SK-N-SH (cell line): Measurements from ENCODE around the gene CRTC1. TPM values are rescaled to one million over a fixed set of nuclear protein-coding genes. Genes with fewer than 3 reads are reported as not detected.

Source experiments
- CTCF ChIA-PET: fragments of 300-600, 350-600 bp; formaldehyde crosslinking; extraction: SDS; loops from one replicate; lab custom pipeline; 2021; lab: Yijun Ruan, JAX
- POLR2A ChIA-PET: fragments of 350-600 bp; sonication (Branson Sonifier 250); formaldehyde crosslinking; extraction: SDS; loops from one replicate; lab custom pipeline; 2020; ENCODE audit warnings: antibody characterized with exemption, inconsistent platforms; lab: Yijun Ruan, JAX
- DNase-seq: peaks from one replicate; pipeline ENCODE4 v3.0.0; 2012
- H2AFZ ChIP-seq: fragments of 200-600 bp; sonication (generic); 2 replicates; pipeline ENCODE4 v1.8.1; 2016; ENCODE audit warnings: antibody characterized with exemption, mild to moderate bottlenecking, low read depth
- H3F3A ChIP-seq: fragments of 200-600 bp; sonication (generic); replicated peaks from 2 replicates; pipeline ENCODE3; 2016; ENCODE audit warnings: antibody characterized with exemption, mild to moderate bottlenecking; ENCODE audit not compliant: insufficient read depth
- H3K27ac ChIP-seq, 2 experiments: fragments of 200-500 bp in 1 of 2; fragments of 200-600 bp in 1 of 2; sonication (Bioruptor generic) in 1 of 2; sonication (generic), shearing (Covaris generic) in 1 of 2; 2 replicates each; pipeline versions ENCODE4 v1.5.1 to v1.6.1; 2014 to 2016; ENCODE audit warnings: low read depth in 2 of 2, inconsistent platforms in 1 of 2, low read length in 1 of 2, mild to moderate bottlenecking in 1 of 2, mixed read lengths in 1 of 2
- H3K27me3 ChIP-seq: fragments of 200-600 bp; sonication (generic), shearing (Covaris generic); 2 replicates; pipeline ENCODE4 v1.6.1; 2016; ENCODE audit warnings: mixed run types; ENCODE audit not compliant: insufficient read depth
- H3K36me3 ChIP-seq, 2 experiments: fragments of 200-500 bp in 1 of 2; fragments of 200-600 bp in 1 of 2; sonication (Bioruptor generic) in 1 of 2; sonication (generic) in 1 of 2; replicated peaks in 1 of 2; 2 replicates each; pipeline versions ENCODE3 to v1.5.1; 2014 to 2016; ENCODE audit warnings: low read length in 1 of 2, mild to moderate bottlenecking in 1 of 2; ENCODE audit not compliant: insufficient read depth in 2 of 2, control insufficient read depth in 1 of 2
- H3K4me1 ChIP-seq, 2 experiments: fragments of 200-500 bp in 1 of 2; fragments of 200-600 bp in 1 of 2; sonication (Bioruptor generic) in 1 of 2; sonication (generic), shearing (Covaris generic) in 1 of 2; 2 replicates each; pipeline versions ENCODE4 v1.5.1 to v1.6.1; 2014 to 2016; ENCODE audit warnings: low read depth in 1 of 2, low read length in 1 of 2, mixed run types in 1 of 2; ENCODE audit not compliant: insufficient read depth in 2 of 2, control insufficient read depth in 1 of 2
- H3K4me2 ChIP-seq: fragments of 200-600 bp; sonication (generic), shearing (Covaris generic); 2 replicates; pipeline ENCODE4 v1.6.1; 2017; ENCODE audit warnings: mixed run types
- H3K4me3 ChIP-seq, 2 experiments: fragments of 200-500 bp in 1 of 2; fragments of 200-600 bp in 1 of 2; sonication (Bioruptor generic) in 1 of 2; sonication (generic), shearing (Covaris generic) in 1 of 2; 2 replicates each; pipeline versions ENCODE4 v1.5.1 to v1.8.1; 2014 to 2016; ENCODE audit warnings: low read depth in 2 of 2, inconsistent platforms in 1 of 2, low read length in 1 of 2, mild to moderate bottlenecking in 1 of 2, mixed read lengths in 1 of 2, moderate library complexity in 1 of 2
- H3K79me2 ChIP-seq: fragments of 200-600 bp; sonication (generic); 2 replicates; pipeline ENCODE4 v1.8.1; 2017; ENCODE audit warnings: mild to moderate bottlenecking; ENCODE audit not compliant: insufficient read depth
- H3K9ac ChIP-seq: fragments of 200-600 bp; sonication (generic); 2 replicates; pipeline ENCODE4 v1.6.1; 2017; ENCODE audit warnings: mixed run types
- H3K9me2 ChIP-seq: fragments of 200-600 bp; sonication (generic); 2 replicates; pipeline ENCODE4 v1.6.1; 2017; ENCODE audit warnings: mixed run types
- H3K9me3 ChIP-seq: fragments of 200-600 bp; sonication (generic); 2 replicates; pipeline ENCODE4 v1.6.1; 2017; ENCODE audit warnings: mixed run types, mild to moderate bottlenecking, moderate library complexity
- H4K20me1 ChIP-seq: fragments of 200-600 bp; sonication (generic); 2 replicates; pipeline ENCODE4 v1.6.1; 2017; ENCODE audit warnings: mild to moderate bottlenecking, mixed run types; ENCODE audit not compliant: insufficient read depth
- CHD2 ChIP-seq: fragments of 150-350 bp; IDR thresholded peaks from 2 replicates; pipeline ENCODE4 v1.6.1; 2018; ENCODE audit warnings: low read length; ENCODE audit not compliant: partially characterized antibody
- EP300 ChIP-seq, 2 experiments: IDR thresholded peaks; 2 replicates each; pipeline versions ENCODE4 v1.4.0 to v1.6.1; 2012; ENCODE audit warnings: borderline replicate concordance in 1 of 2, low read depth in 1 of 2, low read length in 1 of 2
- FOSL2 ChIP-seq: IDR thresholded peaks from 2 replicates; pipeline ENCODE4 v1.4.0; 2012; ENCODE audit warnings: low read depth, mild to moderate bottlenecking, moderate library complexity, borderline replicate concordance
- FOXM1 ChIP-seq: IDR thresholded peaks from 2 replicates; pipeline ENCODE4 v1.4.0; 2012; ENCODE audit warnings: low read depth, mild to moderate bottlenecking
- GABPA ChIP-seq: IDR thresholded peaks from 2 replicates; pipeline ENCODE4 v1.4.0; 2012; ENCODE audit warnings: low read depth, mild to moderate bottlenecking
- MEF2A ChIP-seq: IDR thresholded peaks from 2 replicates; pipeline ENCODE4 v1.4.0; 2012; ENCODE audit warnings: low read depth, borderline replicate concordance
- NFIC ChIP-seq: IDR thresholded peaks from 2 replicates; pipeline ENCODE4 v1.4.0; 2012; ENCODE audit warnings: borderline replicate concordance
- RAD21 ChIP-seq: IDR thresholded peaks from 2 replicates; pipeline ENCODE4 v1.6.1; 2012; ENCODE audit warnings: mild to moderate bottlenecking, low read length
- RCOR1 ChIP-seq: fragments of 150-350 bp; IDR thresholded peaks from 2 replicates; pipeline ENCODE4 v1.6.1; 2017; ENCODE audit warnings: antibody characterized with exemption, low read length
- SIN3A ChIP-seq: IDR thresholded peaks from 2 replicates; pipeline ENCODE4 v1.6.1; 2012; ENCODE audit warnings: low read depth, mild to moderate bottlenecking, low read length, moderate library complexity, borderline replicate concordance
- SMC3 ChIP-seq: IDR thresholded peaks from 2 replicates; pipeline ENCODE4 v1.6.1; 2012; ENCODE audit warnings: low read depth, low read length, improper control_type of control experiment
- TAF1 ChIP-seq: IDR thresholded peaks from 2 replicates; pipeline ENCODE4 v1.6.1; 2012; ENCODE audit warnings: low read depth, mild to moderate bottlenecking, low read length, moderate library complexity, borderline replicate concordance
- WGBS: methylation state at CpG from one replicate; pipeline ENCODE4 v1.1.6; 2017; ENCODE audit warnings: low lambda C conversion rate; 5-methylcytosine and 5-hydroxymethylcytosine counted together
- polyA plus RNA-seq, 3 experiments: library from polyadenylated mRNA; depleted of rRNA; stranded (reverse); fragments of >200 nt; gene quantifications; 2 replicates each; pipeline ENCODE4 v1.2.3, GENCODE V29; 2012
- TF ChIP-seq, protein P1 (sequence below): IDR thresholded peaks from 2 replicates; pipeline ENCODE4 v1.4.0; 2012; ENCODE audit warnings: low read depth, borderline replicate concordance

The CRTC1 gene
- polyA plus RNA-seq, 1 of the 3 experiments (the other 2 are of a cell fraction), result 5.0 TPM

GRCh38 chr19:18647371-18647767 is 36.1 kb upstream of the CRTC1 start:
- no peak overlapping the region for H2AFZ ChIP-seq
- H3K27me3 ChIP-seq, result no peaks in the 10 kb centered on the region
- H3F3A ChIP-seq, result no peaks in the 10 kb centered on the region
- 0 out of 2 replicates have a peak, but pooled peaks cover 3% of the 10 kb centered on the region for H4K20me1 ChIP-seq
- ChIA-PET POLR2A (no interaction called here), CTCF (interaction anchor here (1.1 to 2.0 kb wide), 2 partner anchors 53 to 200 kb away, joined by 3 to 5 read pairs; no protein-coding TSS in a partner anchor)
- no peak overlapping the region for H3K27ac ChIP-seq
- WGBS, result 85% methylated on average over 1 of the region's 1 CpG
- no peaks in the 10 kb centered on the region for H3K36me3 ChIP-seq
- H3K4me3 ChIP-seq, result no peak overlapping the region
- TF ChIP-seq RCOR1, result no peak
- no peak for TF ChIP-seq SMC3
- TF ChIP-seq TAF1, result no peak
- TF ChIP-seq, protein P1, sequence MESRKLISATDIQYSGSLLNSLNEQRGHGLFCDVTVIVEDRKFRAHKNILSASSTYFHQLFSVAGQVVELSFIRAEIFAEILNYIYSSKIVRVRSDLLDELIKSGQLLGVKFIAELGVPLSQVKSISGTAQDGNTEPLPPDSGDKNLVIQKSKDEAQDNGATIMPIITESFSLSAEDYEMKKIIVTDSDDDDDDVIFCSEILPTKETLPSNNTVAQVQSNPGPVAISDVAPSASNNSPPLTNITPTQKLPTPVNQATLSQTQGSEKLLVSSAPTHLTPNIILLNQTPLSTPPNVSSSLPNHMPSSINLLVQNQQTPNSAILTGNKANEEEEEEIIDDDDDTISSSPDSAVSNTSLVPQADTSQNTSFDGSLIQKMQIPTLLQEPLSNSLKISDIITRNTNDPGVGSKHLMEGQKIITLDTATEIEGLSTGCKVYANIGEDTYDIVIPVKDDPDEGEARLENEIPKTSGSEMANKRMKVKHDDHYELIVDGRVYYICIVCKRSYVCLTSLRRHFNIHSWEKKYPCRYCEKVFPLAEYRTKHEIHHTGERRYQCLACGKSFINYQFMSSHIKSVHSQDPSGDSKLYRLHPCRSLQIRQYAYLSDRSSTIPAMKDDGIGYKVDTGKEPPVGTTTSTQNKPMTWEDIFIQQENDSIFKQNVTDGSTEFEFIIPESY, result no peak
- no peak for TF ChIP-seq RAD21
- TF ChIP-seq FOXM1, result no peak
- TF ChIP-seq NFIC, result no peak
- no peak for TF ChIP-seq SIN3A
- TF ChIP-seq EP300 (IDR thresholded peaks at IDR 0.05; ENCODE audit: borderline replicate concordance in 1 of 2, low read depth in 1 of 2, low read length in 1 of 2), result no peak
- H3K9me3 ChIP-seq, result no peaks in the 10 kb centered on the region
- no peak overlapping the region for H3K9ac ChIP-seq
- peaks cover 0 to 6% of the 10 kb centered on the region in 2 experiments; a peak in 1 of 4 replicates for H3K4me1 ChIP-seq
- peaks cover 19% of the 10 kb centered on the region; the same call in 1 of the 2 replicates for H3K79me2 ChIP-seq
- DNase-seq, result no peak
- no peak overlapping the region for H3K4me2 ChIP-seq
- no peaks in the 10 kb centered on the region for H3K9me2 ChIP-seq

GRCh38 chr19:18647807-18648206 is 35.7 kb upstream of the CRTC1 start:
- WGBS, result 96% methylated on average over 10 of the region's 10 CpGs
- H3K36me3 ChIP-seq, result no peaks in the 10 kb centered on the region
- no peaks in the 10 kb centered on the region for H3F3A ChIP-seq
- CTCF ChIA-PET, result interaction anchor here (1.1 to 2.0 kb wide), 2 partner anchors 54 to 199 kb away, joined by 3 to 5 read pairs; no protein-coding TSS in a partner anchor
- peaks cover 0 to 6% of the 10 kb centered on the region in 2 experiments; a peak in 1 of 4 replicates for H3K4me1 ChIP-seq
- no peak overlapping the region for H3K27ac ChIP-seq
- H2AFZ ChIP-seq, result no peak overlapping the region
- TF ChIP-seq CHD2 (no peak), SMC3 (no peak), MEF2A (no peak), GABPA (no peak), FOSL2 (no peak)
- TF ChIP-seq, all 33 proteins: peak for 0
- Histone ChIP-seq H3K79me2 (peaks cover 19% of the 10 kb centered on the region; the same call in 1 of the 2 replicates), H3K9ac (no peak overlapping the region), H4K20me1 (0 out of 2 replicates have a peak, but pooled peaks cover 3% of the 10 kb centered on the region), H3K4me3 (no peak overlapping the region), H3K9me3 (no peaks in the 10 kb centered on the region), H3K27me3 (no peaks in the 10 kb centered on the region), H3K4me2 (no peak overlapping the region), H3K9me2 (no peaks in the 10 kb centered on the region)
- no peak for DNase-seq
- POLR2A ChIA-PET, result no interaction called here
